ENCODE data around the gene ERAP2. TPM values are rescaled to one million over a fixed set of nuclear protein-coding genes. Genes with fewer than 3 reads are reported as not detected.

The ERAP2 gene
- total and polyA plus RNA-seq, 2 of the 13 experiments (the other 11 are each of a cell fraction or from before 2014, with no cell fraction given), result 12.8 to 16.6 TPM

- Histone ChIP-seq H3K4me3 (replicated peaks in 1 of 3; ENCODE audit: insufficient read depth in 1 of 3, low read depth in 2 of 3, low read length in 3 of 3) (no peak overlapping the region), H3K9ac (ENCODE audit: insufficient read depth, low read depth, low read length) (no peak overlapping the region), H2AFZ (ENCODE audit: low read length) (no peak overlapping the region), H3K4me2 (ENCODE audit: low read depth, low read length) (no peak overlapping the region), H3K27me3 (ENCODE audit: control insufficient read depth in 1 of 2, insufficient read depth in 2 of 2, low read length in 2 of 2) (no peaks in the 10 kb centered on the region), H3K79me2 (ENCODE audit: insufficient read depth, low read length) (no peaks in the 10 kb centered on the region), H3K9me3 (ENCODE audit: low read length) (no peaks in the 10 kb centered on the region), H3K36me3 (replicated peaks in 1 of 2; ENCODE audit: control insufficient read depth in 1 of 2, insufficient read depth in 2 of 2, low read length in 2 of 2) (no peaks in the 10 kb centered on the region), H3K27ac (ENCODE audit: extremely low read length, insufficient read depth, low read length) (no peak overlapping the region), H4K20me1 (ENCODE audit: insufficient read depth, low read length) (no peaks in the 10 kb centered on the region), H3K4me1 (ENCODE audit: insufficient read depth, low read length) (peaks cover 8% of the 10 kb centered on the region; the same call in 1 of the 2 replicates)
- BruUV-seq (replicated peaks), result no TSS peak
- POLR2A ChIA-PET, result no interaction called here
- intact Hi-C loops (cut with micrococcal nuclease; ENCODE audit: unreplicated experiment), result no loop called here
- TF ChIP-seq KLF6 (CRISPR knock-in tag; IDR thresholded peaks at IDR 0.05) (no peak), MED13 (CRISPR knock-in tag; IDR thresholded peaks at IDR 0.05) (no peak), SYNCRIP (IDR thresholded peaks at IDR 0.05; ENCODE audit: insufficient read depth, low read depth, low read length) (no peak), TBX2 (CRISPR knock-in tag; IDR thresholded peaks at IDR 0.05; ENCODE audit: borderline replicate concordance) (no peak), SAFB2 (CRISPR knock-in tag; IDR thresholded peaks at IDR 0.05; ENCODE audit: borderline replicate concordance, low read depth) (no peak), NPAS2 (CRISPR knock-in tag; IDR thresholded peaks at IDR 0.05; ENCODE audit: borderline replicate concordance) (no peak), ZFYVE20 (CRISPR knock-in tag; IDR thresholded peaks at IDR 0.05; ENCODE audit: borderline replicate concordance, low read depth) (no peak), POGZ (CRISPR knock-in tag; IDR thresholded peaks at IDR 0.05) (no peak), ZBTB10 (CRISPR knock-in tag; IDR thresholded peaks at IDR 0.05; ENCODE audit: borderline replicate concordance) (no peak), PCBP2 (optimal IDR thresholded peaks at IDR 0.05; ENCODE audit: low read depth, low read length, poor library complexity, severe bottlenecking) (no peak), ZNF83 (CRISPR knock-in tag; IDR thresholded peaks at IDR 0.05; ENCODE audit: borderline replicate concordance) (no peak), MLLT10 (CRISPR knock-in tag; IDR thresholded peaks at IDR 0.05) (no peak), LBX2 (CRISPR knock-in tag; IDR thresholded peaks at IDR 0.05; ENCODE audit: borderline replicate concordance) (no peak)
- in situ Hi-C loops (cut with HindIII; ENCODE audit: extremely low pct_ligation_motif_present, low pct_unique_long_range_greater_than_20kb), result no loop called here
- CTCF ChIA-PET (ENCODE audit: low intra/inter-chr PET ratio, low total read pairs), result no interaction called here
- ATAC-seq (no peak), FAIRE-seq (no peak), DNase-seq (ENCODE audit: low spot score) (no peak)
These were observed 50.7 kb downstream of the ERAP2 start for GRCh38 chr5:96927008-96927407.

Measured in HepG2 (cell line).